ENCODE results near the gene KCNJ5.

DNA sequence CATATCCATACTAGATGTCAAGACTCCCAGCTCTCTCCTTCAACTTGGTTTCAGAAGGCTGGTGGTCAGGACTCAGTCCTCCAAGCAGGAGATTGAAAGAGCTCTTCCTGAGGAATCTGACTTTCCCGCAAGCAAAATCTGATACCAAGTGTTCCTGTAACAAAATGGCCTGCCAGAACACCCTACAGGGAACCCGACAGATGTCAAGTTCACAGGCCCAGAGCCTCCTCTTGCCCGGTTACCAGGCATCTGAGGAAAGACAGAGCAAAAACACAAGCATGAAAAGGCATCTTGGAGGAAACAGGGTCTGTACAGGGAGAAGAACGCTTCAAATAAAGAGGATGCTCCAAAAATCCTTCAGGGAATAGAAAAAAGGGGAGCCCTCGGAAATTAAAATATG, 8.7 kb upstream of the KCNJ5 start:
- TF ChIP-seq CTCF (IDR thresholded peaks at IDR 0.05; ENCODE audit: insufficient read depth, low read length, poor library complexity, severe bottlenecking): no peak
- no peak for TF ChIP-seq EZH2phosphoT487 (conservative IDR thresholded peaks at IDR 0.05; ENCODE audit: low read length)
